Fibroblast of pulmonary artery (primary cell): Measurements from ENCODE around the gene TMEM273.

Source experiments
- DNase-seq: peaks from one replicate; pipeline ENCODE4 v3.0.0-alpha.2; 2010; ENCODE audit warnings: low read depth
- H3K4me3 ChIP-seq: replicated peaks from 2 replicates; pipeline ENCODE4 v1.5.1; 2011; ENCODE audit warnings: low read depth, mild to moderate bottlenecking, control low read depth, low read length, moderate library complexity
- TF ChIP-seq, protein P1 (sequence below): IDR thresholded peaks from 2 replicates; pipeline ENCODE4 v1.5.1; 2011; ENCODE audit warnings: mild to moderate bottlenecking, control low read depth, low read length, inconsistent platforms; ENCODE audit errors: missing control alignments

Gene TMEM273

DNA sequence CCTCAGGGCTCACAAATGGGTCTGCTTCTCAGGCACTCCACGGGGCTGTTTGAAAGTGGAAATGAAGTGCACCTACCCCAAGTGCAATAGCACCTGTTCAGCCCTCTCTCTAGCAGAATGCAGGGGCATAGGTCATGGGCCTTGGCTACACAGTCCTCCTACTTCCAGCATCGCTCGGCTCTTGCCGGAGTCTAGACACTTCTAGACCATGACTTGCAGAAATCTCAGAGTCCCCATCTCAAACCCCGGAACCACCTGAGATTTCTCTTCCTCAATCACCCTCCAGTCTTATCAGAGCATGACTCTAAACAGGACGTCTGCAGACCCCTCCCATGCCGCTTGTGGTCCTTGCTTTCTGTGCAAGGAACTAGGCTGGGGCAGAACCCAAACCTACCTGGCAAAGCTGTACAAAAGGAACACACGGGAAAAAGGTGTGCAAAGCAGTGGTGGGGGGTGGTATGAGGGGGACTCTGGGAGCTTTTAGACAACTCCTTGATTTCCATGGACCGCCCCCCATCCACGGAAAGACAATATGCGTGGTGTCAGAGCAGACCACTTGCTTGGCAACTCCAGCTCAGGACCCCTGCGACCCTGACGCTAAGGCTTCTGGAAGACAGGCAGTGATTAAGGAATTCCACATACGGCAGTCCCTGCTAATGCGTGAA is 13.8 kb downstream of the TMEM273 start:
- DNase-seq = no peak
- TF ChIP-seq, protein P1, sequence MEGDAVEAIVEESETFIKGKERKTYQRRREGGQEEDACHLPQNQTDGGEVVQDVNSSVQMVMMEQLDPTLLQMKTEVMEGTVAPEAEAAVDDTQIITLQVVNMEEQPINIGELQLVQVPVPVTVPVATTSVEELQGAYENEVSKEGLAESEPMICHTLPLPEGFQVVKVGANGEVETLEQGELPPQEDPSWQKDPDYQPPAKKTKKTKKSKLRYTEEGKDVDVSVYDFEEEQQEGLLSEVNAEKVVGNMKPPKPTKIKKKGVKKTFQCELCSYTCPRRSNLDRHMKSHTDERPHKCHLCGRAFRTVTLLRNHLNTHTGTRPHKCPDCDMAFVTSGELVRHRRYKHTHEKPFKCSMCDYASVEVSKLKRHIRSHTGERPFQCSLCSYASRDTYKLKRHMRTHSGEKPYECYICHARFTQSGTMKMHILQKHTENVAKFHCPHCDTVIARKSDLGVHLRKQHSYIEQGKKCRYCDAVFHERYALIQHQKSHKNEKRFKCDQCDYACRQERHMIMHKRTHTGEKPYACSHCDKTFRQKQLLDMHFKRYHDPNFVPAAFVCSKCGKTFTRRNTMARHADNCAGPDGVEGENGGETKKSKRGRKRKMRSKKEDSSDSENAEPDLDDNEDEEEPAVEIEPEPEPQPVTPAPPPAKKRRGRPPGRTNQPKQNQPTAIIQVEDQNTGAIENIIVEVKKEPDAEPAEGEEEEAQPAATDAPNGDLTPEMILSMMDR = no peak
- no peak overlapping the region for H3K4me3 ChIP-seq

DNA sequence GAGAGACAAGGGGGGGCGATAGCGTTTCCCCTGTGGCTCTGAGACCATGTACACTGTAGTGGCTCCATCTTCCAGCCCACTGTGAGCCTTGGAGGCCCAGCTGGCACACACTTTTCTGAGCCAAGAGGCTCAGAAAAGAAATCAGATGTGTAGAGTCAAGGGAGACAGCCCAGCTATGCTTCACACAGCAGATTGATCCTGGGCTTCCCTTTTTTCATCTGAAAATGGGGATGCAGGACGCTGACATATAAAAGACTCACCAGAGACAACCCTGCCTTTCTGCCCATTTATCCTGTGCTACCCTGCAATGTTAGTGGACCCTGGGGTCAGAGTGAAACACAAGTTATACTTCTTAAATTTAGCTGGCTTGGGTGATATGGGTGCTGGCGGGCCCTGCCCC is 14.3 kb downstream of the TMEM273 start:
- TF ChIP-seq, protein P1 = no peak
- no peak overlapping the region for H3K4me3 ChIP-seq
- no peak for DNase-seq

DNA sequence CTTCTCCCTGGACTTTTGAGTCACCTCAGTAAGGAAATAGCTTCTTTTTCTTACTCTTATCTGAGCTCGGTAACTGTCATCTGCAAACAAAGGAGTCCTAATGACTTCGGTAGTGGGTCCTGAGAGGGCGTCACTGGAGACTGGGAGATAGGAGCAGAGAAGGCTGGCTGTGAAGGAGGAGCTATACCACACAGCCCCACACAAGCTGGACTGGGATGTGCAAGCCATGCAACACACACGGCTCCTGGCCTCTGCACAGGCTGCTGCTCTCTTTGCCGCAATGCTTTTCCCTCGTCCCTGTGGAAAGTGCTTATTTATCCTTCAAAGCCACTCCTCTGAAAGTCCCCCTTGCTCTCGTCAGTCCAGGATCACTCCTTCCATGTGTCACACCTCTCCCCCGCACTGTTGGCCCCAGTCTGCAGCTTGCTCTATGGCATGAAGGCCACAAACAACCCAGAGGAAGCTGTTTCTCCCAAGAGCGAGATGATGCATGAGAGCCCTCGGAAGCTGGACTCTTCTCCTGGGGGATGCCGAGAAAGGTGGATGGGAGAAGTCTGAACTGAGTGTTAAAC is 14.9 kb downstream of the TMEM273 start:
- no peak overlapping the region for H3K4me3 ChIP-seq
- DNase-seq = peak; percentile 2
- TF ChIP-seq, protein P1 = no peak

DNA sequence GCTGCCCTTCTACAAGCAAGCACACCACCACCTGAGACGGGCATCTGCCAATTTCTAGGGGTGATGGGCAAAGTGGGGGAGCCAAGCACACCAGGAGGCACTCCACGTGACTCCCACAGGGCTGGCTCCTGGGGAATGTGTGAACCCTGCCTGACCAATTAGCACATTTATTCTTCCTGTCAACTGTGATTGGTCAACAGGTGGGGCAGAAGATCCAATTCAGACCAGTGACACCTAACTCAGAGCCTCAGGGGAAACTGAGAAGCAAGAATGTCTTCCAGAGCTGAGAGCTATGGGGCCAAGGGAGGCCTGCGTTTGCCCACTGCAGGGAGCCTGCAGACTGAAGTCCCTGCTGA is 15.4 kb downstream of the TMEM273 start:
- TF ChIP-seq, protein P1 = no peak
- DNase-seq = no peak
- no peak overlapping the region for H3K4me3 ChIP-seq

DNA sequence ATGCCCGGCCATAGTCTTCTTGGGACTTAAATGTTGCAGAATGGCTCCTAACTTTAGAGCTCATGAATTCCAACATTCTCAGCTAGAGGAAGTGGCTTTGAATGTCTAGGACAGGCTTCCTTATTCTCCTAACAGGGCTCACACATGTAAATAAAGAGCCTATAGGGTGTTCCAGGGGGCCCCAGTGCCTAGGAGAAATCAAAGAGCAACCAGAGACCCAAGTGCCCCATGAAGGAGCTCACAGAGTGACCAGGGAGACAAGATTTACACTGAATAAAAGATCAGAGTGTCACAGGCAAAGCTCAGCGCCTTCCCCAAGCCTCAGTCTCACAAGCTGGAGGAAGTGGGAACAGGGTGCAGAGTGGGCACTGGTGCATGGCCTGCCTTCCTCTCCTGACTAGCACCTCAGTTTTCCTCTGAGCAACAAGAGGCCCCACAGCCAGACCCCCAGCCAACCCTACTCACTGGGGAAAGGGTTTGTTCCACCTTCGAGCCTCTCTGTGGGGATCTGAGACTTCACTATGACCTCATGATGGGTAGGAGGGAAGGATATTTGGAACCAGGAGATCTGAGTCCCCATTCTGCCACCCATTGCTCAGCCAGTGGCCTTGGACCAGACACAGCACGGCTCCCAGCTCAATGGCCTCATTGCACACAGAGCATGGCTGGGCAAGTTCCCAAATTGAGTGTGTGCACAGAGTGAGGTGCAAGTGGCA is 16.0 kb downstream of the TMEM273 start:
- DNase-seq = no peak
- H3K4me3 ChIP-seq = no peak overlapping the region
- TF ChIP-seq, protein P1 = no peak

DNA sequence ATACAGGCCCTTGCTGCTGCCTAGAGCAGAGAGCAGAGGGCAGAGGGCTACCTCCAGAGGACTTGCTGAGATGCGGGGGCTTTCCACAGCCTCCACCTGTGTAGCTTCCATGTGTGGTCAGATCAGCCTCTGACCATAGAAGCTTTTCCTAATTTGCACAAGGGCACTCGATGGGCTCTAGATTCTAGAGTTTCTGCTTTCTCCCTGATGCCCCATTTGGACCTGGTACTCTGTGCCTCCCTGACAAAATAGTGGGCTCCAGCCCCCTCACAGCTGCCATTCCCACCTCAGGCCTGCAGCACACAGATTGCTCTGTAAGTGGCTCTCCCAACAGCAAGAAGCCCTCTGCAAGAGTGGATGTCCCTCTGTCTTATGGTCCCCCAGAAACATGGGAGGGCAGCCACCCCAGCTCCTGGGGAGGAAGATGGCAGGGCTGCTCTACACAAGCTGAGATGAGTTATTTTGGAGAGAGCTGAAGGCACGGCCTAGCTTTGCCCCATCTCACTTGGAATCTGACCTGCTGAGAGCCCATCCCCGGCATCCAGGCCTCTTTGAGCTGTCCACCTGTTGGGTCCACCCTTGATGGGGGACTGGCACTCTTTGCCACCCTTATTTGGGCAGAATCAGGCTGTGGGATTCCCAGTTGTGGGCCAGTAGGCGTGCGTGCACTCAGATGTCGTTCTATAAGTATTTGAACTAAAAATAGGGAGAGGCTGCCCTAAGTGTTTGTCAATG is 16.7 kb downstream of the TMEM273 start:
- TF ChIP-seq, protein P1 = no peak

More for the DNA sequence above, 16.7 kb downstream of the TMEM273 start:
- no peak for DNase-seq
- H3K4me3 ChIP-seq = no peak overlapping the region
